ENCODE data around the gene SPPL2C. TPM values are rescaled to one million over a fixed set of nuclear protein-coding genes. Genes with fewer than 3 reads are reported as not detected.

Gene SPPL2C
- not detected in 2 replicates for polyA plus RNA-seq (2011; rRNA removed)
- not detected in 2 replicates for polyA minus RNA-seq (2011; rRNA and poly(A)+ RNA removed)

GRCh38 chr17:45844695-45845375, at the start of gene SPPL2C:
Gene SPPL2C, plus strand, starts transcription at chr17:45844881. Its CDS starts 26 bp downstream, at chr17:45844907.
- no peak for DNase-seq (ENCODE audit: low read depth, low spot score)
- CTCF ChIA-PET = no interaction called here
- no peak for TF ChIP-seq CTCF (IDR thresholded peaks at IDR 0.05; ENCODE audit: low read depth, low read length)
- Histone ChIP-seq H3K27ac (ENCODE audit: low read depth, low read length) (no peak within 1 kb of the TSS), H3K9me3 (ENCODE audit: control insufficient read depth, insufficient read depth, low read length) (no peaks in the 10 kb centered on the region; the same call in 1 of the 2 replicates), H3K27me3 (ENCODE audit: control insufficient read depth, insufficient read depth, low read length) (peaks cover 5% of the 10 kb centered on the region), H3K4me3 (ENCODE audit: low read depth, low read length) (no peak within 1 kb of the TSS)
- POLR2A ChIA-PET = no interaction called here

GRCh38 chr17:45800816-45801215, 43.9 kb upstream of the SPPL2C start:
- no peak for TF ChIP-seq CTCF (IDR thresholded peaks at IDR 0.05; ENCODE audit: low read depth, low read length)
- Histone ChIP-seq H3K27ac (ENCODE audit: low read depth, low read length) (no peak overlapping the region), H3K9me3 (ENCODE audit: control insufficient read depth, insufficient read depth, low read length) (no peaks in the 10 kb centered on the region), H3K27me3 (ENCODE audit: control insufficient read depth, insufficient read depth, low read length) (peaks cover 23% of the 10 kb centered on the region), H3K4me3 (ENCODE audit: low read depth, low read length) (no peak overlapping the region)
- CTCF ChIA-PET = no interaction called here
- DNase-seq (ENCODE audit: low read depth, low spot score) = no peak
- POLR2A ChIA-PET = no interaction called here

- H3K27me3 ChIP-seq (ENCODE audit: control insufficient read depth, insufficient read depth, low read length) = peaks cover 23% of the 10 kb centered on the region
- CTCF ChIA-PET = no interaction called here
- TF ChIP-seq CTCF (IDR thresholded peaks at IDR 0.05; ENCODE audit: low read depth, low read length) = no peak
- no peaks in the 10 kb centered on the region for H3K9me3 ChIP-seq (ENCODE audit: control insufficient read depth, insufficient read depth, low read length)
- H3K27ac ChIP-seq (ENCODE audit: low read depth, low read length) = no peak overlapping the region
- no peak for DNase-seq (ENCODE audit: low read depth, low spot score)
- POLR2A ChIA-PET = interaction anchor here (0.5 kb wide), 1 partner anchor 583 kb away, joined by 5 read pairs; no protein-coding TSS in a partner anchor
- H3K4me3 ChIP-seq (ENCODE audit: low read depth, low read length) = no peak overlapping the region
Observed at GRCh38 chr17:45801421-45801820, 43.3 kb upstream of the SPPL2C start.

- TF ChIP-seq CTCF (IDR thresholded peaks at IDR 0.05; ENCODE audit: low read depth, low read length) = no peak
- Histone ChIP-seq H3K9me3 (ENCODE audit: control insufficient read depth, insufficient read depth, low read length) (no peaks in the 10 kb centered on the region; the same call in 1 of the 2 replicates), H3K27ac (ENCODE audit: low read depth, low read length) (no peak overlapping the region), H3K4me3 (ENCODE audit: low read depth, low read length) (no peak overlapping the region), H3K27me3 (ENCODE audit: control insufficient read depth, insufficient read depth, low read length) (peaks cover 13% of the 10 kb centered on the region)
- DNase-seq (ENCODE audit: low read depth, low spot score) = no peak
- ChIA-PET CTCF (no interaction called here), POLR2A (no interaction called here)
Observed at GRCh38 chr17:45808845-45809244, 35.8 kb upstream of the SPPL2C start.

- POLR2A ChIA-PET = no interaction called here
- no peak overlapping the region for H3K27ac ChIP-seq (ENCODE audit: low read depth, low read length)
- TF ChIP-seq CTCF (IDR thresholded peaks at IDR 0.05; ENCODE audit: low read depth, low read length) = no peak
- no peak overlapping the region for H3K4me3 ChIP-seq (ENCODE audit: low read depth, low read length)
- CTCF ChIA-PET = no interaction called here
- no peaks in the 10 kb centered on the region; the same call in 1 of the 2 replicates for H3K9me3 ChIP-seq (ENCODE audit: control insufficient read depth, insufficient read depth, low read length)
- H3K27me3 ChIP-seq (ENCODE audit: control insufficient read depth, insufficient read depth, low read length) = peaks cover 13% of the 10 kb centered on the region
- no peak for DNase-seq (ENCODE audit: low read depth, low spot score)
Observed at GRCh38 chr17:45809499-45809898, 35.2 kb upstream of the SPPL2C start.

Measured in AG04450 (cell line).